Pons (tissue), 1 donor: Measurements from ENCODE around the gene PRKCB.
"Not testable (repeated sequence)": the region's sequence is repeated elsewhere in the genome, so short reads cannot be mapped to it uniquely, and the experiment has no call there.

ENCODE experiments used
- DNase-seq: peaks from one replicate; pipeline ENCODE4 v3.0.0-alpha.2; 2016; ENCODE audit warnings: low spot score

Gene PRKCB

GRCh38 chr16:24135624-24136565 is 300.1 kb downstream of the PRKCB start:
- DNase-seq, result no peak

GRCh38 chr16:24138024-24138423 is 302.2 kb downstream of the PRKCB start:
- no peak for DNase-seq

GRCh38 chr16:24138575-24138974 is 302.8 kb downstream of the PRKCB start:
- DNase-seq, result no peak

- DNase-seq, result no peak
Measured at GRCh38 chr16:24139282-24139681, 303.5 kb downstream of the PRKCB start.

- no peak for DNase-seq
Measured at GRCh38 chr16:24140730-24141129, 304.9 kb downstream of the PRKCB start.

GRCh38 chr16:24141466-24141865 is 305.7 kb downstream of the PRKCB start:
- DNase-seq, result no peak

- DNase-seq, result no peak
Measured at GRCh38 chr16:24141917-24142316, 306.1 kb downstream of the PRKCB start.

- DNase-seq, result no peak
Measured at GRCh38 chr16:24145927-24146326, 310.1 kb downstream of the PRKCB start.

- no peak for DNase-seq
Measured at GRCh38 chr16:24146518-24146917, 310.7 kb downstream of the PRKCB start.

- no peak for DNase-seq
Measured at GRCh38 chr16:24149102-24149501, 313.3 kb downstream of the PRKCB start.

GRCh38 chr16:24150282-24150681 is 314.5 kb downstream of the PRKCB start:
- DNase-seq, result no peak

- DNase-seq, result no peak
Measured at GRCh38 chr16:24151482-24151939, 315.7 kb downstream of the PRKCB start.

GRCh38 chr16:24152048-24152447 is 316.3 kb downstream of the PRKCB start:
- DNase-seq, result not testable (repeated sequence)

GRCh38 chr16:24152826-24153225 is 317.0 kb downstream of the PRKCB start:
- no peak for DNase-seq

- DNase-seq, result no peak
Measured at GRCh38 chr16:24156777-24157176, 321.0 kb downstream of the PRKCB start.

- DNase-seq, result no peak
Measured at GRCh38 chr16:24163935-24164334, 328.2 kb downstream of the PRKCB start.

GRCh38 chr16:24164416-24164815 is 328.6 kb downstream of the PRKCB start:
- DNase-seq, result no peak

- no peak for DNase-seq
Measured at GRCh38 chr16:24165273-24165672, 329.5 kb downstream of the PRKCB start.

- DNase-seq, result no peak
Measured at GRCh38 chr16:24166661-24167528, 331.1 kb downstream of the PRKCB start.

GRCh38 chr16:24168856-24169255 is 333.1 kb downstream of the PRKCB start:
- no peak for DNase-seq

- DNase-seq, result no peak
Measured at GRCh38 chr16:24170407-24170806, 334.6 kb downstream of the PRKCB start.

GRCh38 chr16:24174504-24174903 is 338.7 kb downstream of the PRKCB start:
- DNase-seq, result no peak

GRCh38 chr16:24174957-24175356 is 339.2 kb downstream of the PRKCB start:
- no peak for DNase-seq
